Neural progenitor cell (in vitro differentiated cells): ENCODE data around the gene LRRC34. TPM values are rescaled to one million over a fixed set of nuclear protein-coding genes. Genes with fewer than 3 reads are reported as not detected.

Source experiments
- DNase-seq: peaks from one replicate; pipeline ENCODE4 v3.0.0-alpha.2; 2016; ENCODE audit warnings: low spot score
- H2AFZ ChIP-seq: fragments of 200-600 bp; sonication (generic); replicated peaks from 2 replicates; pipeline ENCODE4 v1.6.1; 2016; ENCODE audit warnings: antibody characterized with exemption
- H3F3A ChIP-seq: fragments of 200-600 bp; sonication (generic); 2 replicates; pipeline ENCODE4 v1.6.1; 2016; ENCODE audit warnings: antibody characterized with exemption, low read depth
- H3K27ac ChIP-seq: fragments of 200-600 bp; sonication (generic); 2 replicates; pipeline ENCODE4 v1.5.1; 2016; ENCODE audit warnings: mild to moderate bottlenecking
- H3K27me3 ChIP-seq: fragments of 200-600 bp; sonication (generic); 2 replicates; pipeline ENCODE4 v1.6.1; 2016; ENCODE audit warnings: mild to moderate bottlenecking, moderate library complexity
- H3K36me3 ChIP-seq: fragments of 200-600 bp; sonication (generic); 2 replicates; pipeline ENCODE4 v1.5.1; 2016
- H3K4me1 ChIP-seq: fragments of 200-600 bp; sonication (generic); 2 replicates; pipeline ENCODE4 v1.6.1; 2016; ENCODE audit warnings: mixed run types
- H3K4me2 ChIP-seq: fragments of 200-600 bp; sonication (generic); 2 replicates; pipeline ENCODE4 v1.6.1; 2016
- H3K4me3 ChIP-seq: fragments of 200-600 bp; sonication (generic); 2 replicates; pipeline ENCODE4 v1.5.1; 2016
- H3K79me2 ChIP-seq: fragments of 200-600 bp; sonication (generic); 2 replicates; pipeline ENCODE4 v1.6.1; 2016; ENCODE audit warnings: low read depth
- H3K9ac ChIP-seq: fragments of 200-600 bp; sonication (generic); 2 replicates; pipeline ENCODE4 v1.6.1; 2016
- H3K9me3 ChIP-seq: fragments of 200-600 bp; sonication (generic); 2 replicates; pipeline ENCODE4 v1.5.1; 2016; ENCODE audit warnings: low read depth
- H4K20me1 ChIP-seq: fragments of 200-600 bp; sonication (generic); 2 replicates; pipeline ENCODE4 v1.6.1; 2016; ENCODE audit warnings: low read depth
- H3K27ac Mint-ChIP-seq: 3 replicates; pipeline ENCODE4 v1.8.0; 2021; ENCODE audit warnings: mixed read lengths
- H3K27me3 Mint-ChIP-seq: 2 replicates; pipeline ENCODE4 v1.8.0; 2022; ENCODE audit warnings: low read depth, mild to moderate bottlenecking, inconsistent platforms, moderate library complexity, mixed read lengths; ENCODE audit not compliant: insufficient read depth
- H3K36me3 Mint-ChIP-seq: 3 replicates; pipeline ENCODE4 v1.8.0; 2021; ENCODE audit warnings: mixed read lengths
- H3K4me1 Mint-ChIP-seq: 3 replicates; pipeline ENCODE4 v1.8.0; 2021; ENCODE audit warnings: mixed read lengths
- H3K4me3 Mint-ChIP-seq: 3 replicates; pipeline ENCODE4 v1.8.0; 2021; ENCODE audit warnings: mild to moderate bottlenecking, moderate library complexity, mixed read lengths
- H3K9me3 Mint-ChIP-seq: 3 replicates; pipeline ENCODE4 v1.8.0; 2020; ENCODE audit warnings: mixed read lengths
- CTCF ChIP-seq: fragments of 200-600 bp; sonication (generic); IDR thresholded peaks from 2 replicates; pipeline ENCODE4 v1.5.1; 2017; ENCODE audit warnings: antibody characterized with exemption, mild to moderate bottlenecking
- EZH2 ChIP-seq: fragments of 200-600 bp; sonication (generic); IDR thresholded peaks from 2 replicates; pipeline ENCODE4 v1.6.1; 2017; ENCODE audit warnings: antibody characterized with exemption, mild to moderate bottlenecking, moderate library complexity
- EZH2phosphoT487 ChIP-seq: fragments of 200-600 bp; sonication (generic); IDR thresholded peaks from 2 replicates; pipeline ENCODE4 v1.6.1; 2017; ENCODE audit warnings: antibody characterized with exemption
- total RNA-seq: library from RNA; depleted of rRNA; stranded (reverse); fragments of >200 nt; gene quantifications from 2 replicates; pipeline ENCODE4 v1.2.3, GENCODE V29; 2015; ENCODE audit warnings: low replicate concordance

Gene LRRC34
- total RNA-seq, 1 donor from 2014 or later, result 54.8 TPM

- Histone ChIP-seq H3K4me2 (no peak overlapping the region), H3K4me3 (no peak overlapping the region), H4K20me1 (no peaks in the 10 kb centered on the region), H3K4me1 (no peaks in the 10 kb centered on the region), H3K27ac (no peak overlapping the region), H3K9ac (no peak overlapping the region), H3K36me3 (no peaks in the 10 kb centered on the region), H3K9me3 (no peaks in the 10 kb centered on the region), H3K27me3 (no peaks in the 10 kb centered on the region), H3F3A (no peaks in the 10 kb centered on the region), H2AFZ (peak overlapping the region; percentile 75), H3K79me2 (no peaks in the 10 kb centered on the region)
- no peak overlapping the region for H3K4me3 Mint-ChIP-seq
- no peaks in the 10 kb centered on the region for H3K36me3 Mint-ChIP-seq
- H3K27me3 Mint-ChIP-seq, result no peaks in the 10 kb centered on the region
- no peak for TF ChIP-seq CTCF
- TF ChIP-seq EZH2, result no peak
- TF ChIP-seq EZH2phosphoT487, result no peak
- peak overlapping the region; percentile 89 for H3K27ac Mint-ChIP-seq
- peaks cover 12% of the 10 kb centered on the region for H3K4me1 Mint-ChIP-seq
- no peak for DNase-seq
- no peaks in the 10 kb centered on the region for H3K9me3 Mint-ChIP-seq
Observed at GRCh38 chr3:169835533-169835932, 22.8 kb upstream of the LRRC34 start.

- no peak overlapping the region for H3K4me3 ChIP-seq
- no peaks in the 10 kb centered on the region for H3K36me3 Mint-ChIP-seq
- no peak for DNase-seq
- H3K9me3 Mint-ChIP-seq, result no peaks in the 10 kb centered on the region
- H3K4me1 Mint-ChIP-seq, result no peaks in the 10 kb centered on the region
- no peak overlapping the region for H3K9ac ChIP-seq
- H3K36me3 ChIP-seq, result no peaks in the 10 kb centered on the region
- TF ChIP-seq CTCF (no peak), EZH2phosphoT487 (no peak)
- H3K4me3 Mint-ChIP-seq, result no peak overlapping the region
- no peaks in the 10 kb centered on the region for H3K4me1 ChIP-seq
- H2AFZ ChIP-seq, result no peak overlapping the region
- H3K27ac Mint-ChIP-seq, result no peak overlapping the region
- no peak overlapping the region for H3K4me2 ChIP-seq
- H3K27me3 Mint-ChIP-seq, result no peaks in the 10 kb centered on the region
- H3F3A ChIP-seq, result no peaks in the 10 kb centered on the region
- H3K27ac ChIP-seq, result no peak overlapping the region
- no peaks in the 10 kb centered on the region for H3K79me2 ChIP-seq
- no peaks in the 10 kb centered on the region for H3K27me3 ChIP-seq
- no peaks in the 10 kb centered on the region for H4K20me1 ChIP-seq
- H3K9me3 ChIP-seq, result no peaks in the 10 kb centered on the region
Observed at GRCh38 chr3:169827712-169828111, 15.0 kb upstream of the LRRC34 start.

DNA sequence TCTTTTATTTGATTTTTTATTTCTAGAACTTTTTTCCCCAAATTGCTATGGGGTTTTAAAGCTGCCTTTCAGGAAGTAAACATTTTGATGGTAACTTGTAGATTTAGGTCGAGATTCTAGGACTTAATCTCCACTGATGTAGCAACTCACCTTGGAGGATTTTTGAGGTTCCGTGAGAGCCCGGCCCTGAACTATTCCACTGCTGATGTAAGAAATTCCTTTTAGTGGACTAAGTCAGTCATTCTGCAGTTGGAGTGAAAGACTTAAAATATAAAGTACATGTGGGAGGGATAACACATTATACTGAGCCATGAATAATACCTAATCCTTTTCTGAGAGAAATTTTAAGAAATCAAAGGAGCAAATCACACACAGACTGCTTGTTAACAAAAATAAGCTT, 12.6 kb upstream of the LRRC34 start:
- Mint-ChIP-seq H3K27me3 (no peaks in the 10 kb centered on the region), H3K27ac (no peak overlapping the region), H3K4me3 (no peak overlapping the region), H3K9me3 (no peaks in the 10 kb centered on the region), H3K4me1 (no peaks in the 10 kb centered on the region), H3K36me3 (no peaks in the 10 kb centered on the region)
- Histone ChIP-seq H3K4me1 (no peaks in the 10 kb centered on the region), H3F3A (no peaks in the 10 kb centered on the region), H3K36me3 (no peaks in the 10 kb centered on the region), H2AFZ (no peak overlapping the region), H4K20me1 (no peaks in the 10 kb centered on the region), H3K27me3 (no peaks in the 10 kb centered on the region), H3K4me2 (no peak overlapping the region), H3K9ac (no peak overlapping the region), H3K27ac (no peak overlapping the region), H3K9me3 (no peaks in the 10 kb centered on the region), H3K79me2 (no peaks in the 10 kb centered on the region), H3K4me3 (no peak overlapping the region)
- TF ChIP-seq CTCF (no peak), EZH2phosphoT487 (no peak), EZH2 (no peak)
- no peak for DNase-seq

DNA sequence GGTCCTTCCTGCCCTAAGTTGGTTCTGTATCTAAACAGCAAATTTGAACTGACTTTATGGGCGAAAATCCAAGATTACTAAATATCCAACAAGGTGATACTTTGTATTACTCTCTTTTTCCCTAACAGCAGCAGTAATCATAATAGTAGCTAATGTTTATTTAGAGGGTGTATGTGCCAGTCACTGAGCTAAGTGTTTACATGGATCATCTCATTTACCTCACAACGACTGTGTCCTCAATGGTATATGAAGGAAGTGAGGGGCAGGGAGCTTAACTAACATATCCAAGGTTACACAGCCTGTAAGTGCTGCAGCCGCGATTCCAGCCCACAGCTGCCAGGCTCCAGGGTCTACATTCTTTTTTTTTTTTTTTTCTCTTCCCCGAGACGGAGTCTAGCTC, 10.3 kb upstream of the LRRC34 start:
- Histone ChIP-seq H3K9me3 (no peaks in the 10 kb centered on the region), H2AFZ (no peak overlapping the region), H4K20me1 (no peaks in the 10 kb centered on the region), H3K4me1 (no peaks in the 10 kb centered on the region), H3K4me3 (no peak overlapping the region), H3K27me3 (no peaks in the 10 kb centered on the region), H3K36me3 (no peaks in the 10 kb centered on the region), H3K4me2 (no peak overlapping the region), H3K27ac (no peak overlapping the region), H3K79me2 (no peaks in the 10 kb centered on the region), H3F3A (no peaks in the 10 kb centered on the region), H3K9ac (no peak overlapping the region)
- TF ChIP-seq EZH2, result no peak
- TF ChIP-seq CTCF, result no peak
- no peak for TF ChIP-seq EZH2phosphoT487
- H3K9me3 Mint-ChIP-seq, result no peaks in the 10 kb centered on the region
- H3K27me3 Mint-ChIP-seq, result no peaks in the 10 kb centered on the region
- no peak overlapping the region for H3K4me3 Mint-ChIP-seq
- H3K27ac Mint-ChIP-seq, result no peak overlapping the region
- no peaks in the 10 kb centered on the region for H3K36me3 Mint-ChIP-seq
- no peak for DNase-seq
- H3K4me1 Mint-ChIP-seq, result no peaks in the 10 kb centered on the region
